HG03108 (cell line): Measurements from ENCODE around the gene HYLS1.

Source experiments
- ATAC-seq: cut with Tn5 transposase; IDR thresholded peaks from one replicate; pipeline ENCODE4 v1.9.1; 2021; ENCODE audit warnings: moderate library complexity; ENCODE audit not compliant: unreplicated experiment

Gene HYLS1

GRCh38 chr11:125948278-125949051 is 61.0 kb downstream of the HYLS1 start:
- no peak for ATAC-seq

- no peak for ATAC-seq
Measured at GRCh38 chr11:125949271-125950177, 62.1 kb downstream of the HYLS1 start.

GRCh38 chr11:125950178-125950490 is 62.7 kb downstream of the HYLS1 start:
- ATAC-seq, result no peak
